Activated T-helper 1 cell treated with anti-CD3 and anti-CD28 coated beads, Interleukin-12 subunit alpha, Interleukin-12 subunit beta, Interleukin-2, Interleukin-4 antibody, amounts not matched to agents 30 ng/mL and 10 ng/mL and 1 ng/mL, durations not matched to agents 14 hours and 24 hours and 36 hours (primary cell): ENCODE measurements around the gene NEMP1. TPM values are rescaled to one million over a fixed set of nuclear protein-coding genes. Genes with fewer than 3 reads are reported as not detected.
"Not testable (repeated sequence)": the region's sequence is repeated elsewhere in the genome, so short reads cannot be mapped to it uniquely, and the experiment has no call there.

ENCODE experiments used
- DNase-seq: peaks from one replicate; pipeline ENCODE4 v3.0.0; 2021; ENCODE audit warnings: low spot score
- H3K27ac Mint-ChIP-seq: one replicate; pipeline ENCODE4 v1.8.0; 2021; ENCODE audit warnings: mild to moderate bottlenecking, mixed read lengths
- H3K27me3 Mint-ChIP-seq: one replicate; pipeline ENCODE4 v1.8.0; 2022; ENCODE audit warnings: mild to moderate bottlenecking, moderate library complexity, mixed read lengths; ENCODE audit not compliant: insufficient read depth
- H3K36me3 Mint-ChIP-seq: one replicate; pipeline ENCODE4 v1.8.0; 2021; ENCODE audit warnings: low read depth, mixed read lengths
- H3K4me1 Mint-ChIP-seq: one replicate; pipeline ENCODE4 v1.8.0; 2021; ENCODE audit warnings: low read depth, mixed read lengths
- H3K4me3 Mint-ChIP-seq: one replicate; pipeline ENCODE4 v1.8.0; 2021; ENCODE audit warnings: mild to moderate bottlenecking, moderate library complexity, mixed read lengths
- H3K9me3 Mint-ChIP-seq: one replicate; pipeline ENCODE4 v1.8.0; 2021; ENCODE audit warnings: mixed read lengths
- intact Hi-C: fragments of 100-400 bp; cut with micrococcal nuclease; formaldehyde crosslinking; loops from one replicate; pipeline ENCODE4 v1.15.1; 2024
- total RNA-seq: library from RNA; stranded (reverse); gene quantifications from 2 replicates; pipeline ENCODE4 v1.2.3, GENCODE V29; 2022

Gene NEMP1
- total RNA-seq, 1 donor from 2014 or later = 70.2 TPM

DNA sequence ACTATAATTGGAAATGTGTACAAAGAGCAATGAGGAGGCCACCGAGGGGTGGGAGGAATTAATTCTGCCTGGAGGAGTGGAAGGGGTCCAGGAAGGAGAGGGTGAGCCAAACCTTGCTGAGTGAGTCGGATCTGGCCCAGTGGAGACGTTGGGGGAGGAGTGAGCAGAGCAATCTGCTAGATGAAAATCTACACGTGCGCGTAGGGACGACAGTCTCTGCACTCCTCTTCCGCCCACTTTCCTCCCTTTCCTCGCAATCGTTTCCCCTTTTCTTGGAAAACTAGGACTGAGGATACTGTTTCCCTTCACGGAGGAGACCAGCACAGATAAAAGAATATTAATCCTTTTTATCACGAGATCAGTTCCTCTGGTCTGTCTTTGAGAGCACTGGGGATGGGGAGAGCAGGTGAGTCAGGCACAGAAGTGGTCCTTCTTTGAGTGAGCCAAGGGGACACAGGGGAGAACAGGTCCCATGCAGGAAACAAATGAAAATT lies 7.5 kb upstream of the NEMP1 start:
- H3K4me3 Mint-ChIP-seq = peak overlapping the region; percentile 93
- DNase-seq = no peak
- H3K27me3 Mint-ChIP-seq = no peaks in the 10 kb centered on the region
- peaks cover 58% of the 10 kb centered on the region for H3K4me1 Mint-ChIP-seq
- intact Hi-C loops = loop anchor here (5.0 to 10.0 kb wide), 4 partner anchors 141 to 859 kb away; partner anchors contain the start of genes ATP23, IL23A, PAN2 and SHMT2
- H3K9me3 Mint-ChIP-seq = no peaks in the 10 kb centered on the region
- peaks cover 14% of the 10 kb centered on the region for H3K36me3 Mint-ChIP-seq
- H3K27ac Mint-ChIP-seq = peak overlapping the region; percentile 98

DNA sequence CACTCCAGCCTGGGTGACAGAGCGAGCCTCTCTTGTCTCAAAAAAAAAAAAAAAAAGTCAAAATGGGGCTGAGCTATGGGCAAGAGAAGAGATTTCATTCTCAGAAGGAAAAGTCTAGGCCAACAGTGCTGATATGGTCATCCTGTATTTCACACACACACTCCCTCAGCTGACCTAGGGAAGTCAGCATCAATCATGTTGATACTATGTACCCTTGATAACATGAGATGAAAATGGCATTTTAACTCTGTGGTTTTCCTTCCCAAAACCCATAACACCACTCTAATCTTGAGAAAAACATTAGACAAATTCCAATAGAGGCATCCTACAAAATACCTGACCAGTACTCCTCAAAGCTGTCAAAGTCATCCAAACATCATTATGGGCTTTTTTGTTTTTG lies 2.3 kb upstream of the NEMP1 start:
- Mint-ChIP-seq H3K4me3 (no peak overlapping the region), H3K36me3 (peaks cover 2% of the 10 kb centered on the region), H3K27me3 (no peaks in the 10 kb centered on the region), H3K27ac (no peak overlapping the region), H3K9me3 (no peaks in the 10 kb centered on the region), H3K4me1 (peaks cover 34% of the 10 kb centered on the region)
- DNase-seq = no peak
- intact Hi-C loops = loop anchor here (10.0 kb wide), 2 partner anchors 746 to 864 kb away; partner anchors contain the start of genes ATP23, IL23A and PAN2

DNA sequence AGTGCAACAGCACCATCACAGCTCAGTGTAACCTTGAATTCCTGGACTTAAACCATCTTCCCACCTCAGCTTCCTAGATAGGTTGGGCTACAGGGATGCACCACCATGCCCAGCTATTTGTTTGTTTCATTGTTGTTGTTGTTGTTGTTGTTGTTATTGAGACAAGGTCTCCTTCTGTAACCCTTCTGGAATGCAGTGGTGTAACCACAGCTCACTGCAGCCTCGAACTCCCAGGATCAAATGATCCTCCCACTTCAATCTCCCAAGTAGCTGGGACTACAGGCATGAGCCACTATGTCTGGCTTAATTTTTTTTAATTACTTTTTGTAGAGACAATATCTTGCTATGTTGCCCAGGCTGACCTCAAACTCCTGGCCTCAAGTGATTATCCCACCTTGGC lies 1.2 kb upstream of the NEMP1 start:
- peak overlapping the region; percentile 52 for H3K27ac Mint-ChIP-seq
- DNase-seq = no peak
- peak overlapping the region; percentile 30 for H3K4me3 Mint-ChIP-seq
- intact Hi-C loops = loop anchor here (2.0 to 10.0 kb wide), 5 partner anchors 399 to 1148 kb away; partner anchors contain the start of genes ARHGAP9, ATP23, DGKA and IL23A
- H3K9me3 Mint-ChIP-seq = no peaks in the 10 kb centered on the region
- H3K4me1 Mint-ChIP-seq = peaks cover 23% of the 10 kb centered on the region
- no peaks in the 10 kb centered on the region for H3K27me3 Mint-ChIP-seq
- H3K36me3 Mint-ChIP-seq = peaks cover 2% of the 10 kb centered on the region

DNA sequence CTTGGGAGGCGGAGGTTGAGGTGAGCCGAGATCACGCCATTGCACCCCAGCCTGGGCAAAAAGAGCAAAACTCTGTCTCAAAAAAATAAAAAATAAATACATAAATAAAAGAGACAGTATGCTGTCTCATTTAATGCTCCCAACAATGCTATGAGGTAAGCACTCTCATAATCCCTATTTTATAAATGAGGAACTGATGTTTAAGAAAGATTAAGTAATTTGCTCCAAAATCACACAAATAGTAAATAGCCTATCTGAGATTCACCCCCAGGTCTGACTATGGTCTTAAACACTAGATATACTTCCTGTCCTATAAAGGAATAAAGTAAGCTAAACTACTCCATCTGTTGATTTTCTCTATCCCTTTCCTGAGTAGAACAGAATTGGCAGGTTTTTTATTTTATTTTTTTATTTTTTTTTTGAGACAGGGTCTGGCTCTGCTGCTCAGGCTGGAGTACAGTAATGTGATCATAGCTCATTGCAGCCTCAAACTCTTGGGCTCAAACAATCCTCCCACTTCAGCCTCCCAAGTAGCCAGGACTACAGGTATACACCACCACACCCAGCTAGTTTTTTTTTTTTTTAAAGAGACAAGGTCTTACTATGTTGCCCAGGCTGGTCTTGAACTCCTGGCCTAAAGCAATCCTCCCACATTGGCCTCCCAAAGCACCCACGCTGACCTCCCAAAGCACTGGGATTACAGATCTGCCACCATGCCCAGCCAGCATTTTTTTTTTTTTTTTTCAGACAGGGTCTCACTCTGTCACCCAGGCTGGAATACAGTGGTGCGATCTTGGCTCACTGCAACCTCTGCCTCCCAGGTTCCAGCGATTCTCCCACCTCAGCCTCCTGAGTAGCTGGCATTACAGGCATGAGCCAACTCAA lies 4.8 kb downstream of the NEMP1 start:
- H3K4me3 Mint-ChIP-seq, DNase-seq, H3K27me3 Mint-ChIP-seq, intact Hi-C loops, H3K9me3 Mint-ChIP-seq, H3K27ac Mint-ChIP-seq: not testable (repeated sequence)
- Mint-ChIP-seq H3K36me3 (peaks cover 28% of the 10 kb centered on the region), H3K4me1 (peaks cover 30% of the 10 kb centered on the region)

DNA sequence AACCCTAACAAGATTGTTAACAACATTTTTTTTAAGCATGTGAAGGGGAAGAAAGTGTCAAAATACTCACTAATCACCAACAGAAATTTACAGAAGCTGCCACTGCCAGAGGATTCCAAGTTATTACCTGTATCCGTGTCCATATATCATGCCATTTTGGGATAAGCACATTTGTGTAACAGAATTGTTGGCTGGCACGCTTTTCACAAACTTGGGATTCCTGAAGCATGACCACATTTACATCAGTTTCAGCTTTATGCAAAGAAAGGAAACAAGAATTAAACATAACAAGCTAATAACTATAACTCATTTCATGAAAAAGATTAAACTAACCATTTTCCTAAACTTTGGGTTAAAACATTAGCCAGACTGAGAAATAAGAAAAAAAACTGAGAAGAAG lies 5.9 kb downstream of the NEMP1 start:
- Mint-ChIP-seq H3K9me3 (no peaks in the 10 kb centered on the region), H3K27me3 (no peaks in the 10 kb centered on the region), H3K4me1 (peaks cover 38% of the 10 kb centered on the region), H3K4me3 (no peak overlapping the region), H3K27ac (peak overlapping the region; percentile 18), H3K36me3 (peaks cover 36% of the 10 kb centered on the region)
- DNase-seq = no peak
- intact Hi-C loops = no loop called here

DNA sequence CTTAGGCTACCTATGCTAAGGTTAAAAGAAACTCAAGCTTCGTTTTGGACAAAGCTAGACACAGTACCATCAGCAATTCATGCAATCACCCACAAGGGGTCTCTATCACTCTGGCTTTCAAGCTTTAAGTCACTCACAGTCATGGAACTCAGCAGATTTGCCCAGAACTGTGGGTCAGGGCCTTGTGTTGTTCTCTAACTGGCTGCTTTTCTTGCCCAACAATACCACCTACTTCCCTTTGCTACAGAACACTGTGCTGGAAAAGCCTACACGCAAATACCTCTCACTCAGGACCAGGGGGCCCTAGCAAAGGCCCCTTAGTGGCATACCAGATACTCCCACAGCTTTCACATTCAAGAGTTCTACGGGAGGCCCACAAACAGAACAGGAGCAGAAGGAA lies 9.1 kb downstream of the NEMP1 start:
- peak; percentile 50 for DNase-seq
- Mint-ChIP-seq H3K27ac (peak overlapping the region; percentile 92), H3K9me3 (peaks cover 4% of the 10 kb centered on the region), H3K4me1 (peaks cover 58% of the 10 kb centered on the region), H3K36me3 (peaks cover 47% of the 10 kb centered on the region), H3K4me3 (peak overlapping the region; percentile 23), H3K27me3 (no peaks in the 10 kb centered on the region)
- intact Hi-C loops = loop anchor here (1.0 to 2.0 kb wide), 6 partner anchors 9 to 114 kb away; partner anchors contain the start of genes NAB2 and NEMP1

DNA sequence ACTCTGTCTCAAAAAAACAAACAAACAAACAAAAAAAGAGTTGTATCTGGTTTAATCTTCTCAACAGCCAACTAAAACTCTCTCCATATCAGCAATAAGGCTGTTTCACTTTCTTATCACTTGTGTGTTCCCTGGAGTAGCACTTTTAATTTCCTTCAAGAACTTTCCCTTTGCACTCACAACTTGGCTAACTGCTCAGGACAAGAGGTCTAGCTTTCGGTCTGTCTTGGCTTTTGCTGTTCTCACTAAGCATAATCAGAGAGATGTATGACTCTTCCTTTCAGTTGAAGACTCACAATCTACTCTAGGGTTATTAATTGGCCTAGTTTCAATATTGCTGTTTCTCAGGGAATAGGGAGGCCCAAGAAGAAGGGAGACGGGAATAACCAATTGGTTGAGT lies 12.3 kb downstream of the NEMP1 start:
- no peaks in the 10 kb centered on the region for H3K27me3 Mint-ChIP-seq

DNA sequence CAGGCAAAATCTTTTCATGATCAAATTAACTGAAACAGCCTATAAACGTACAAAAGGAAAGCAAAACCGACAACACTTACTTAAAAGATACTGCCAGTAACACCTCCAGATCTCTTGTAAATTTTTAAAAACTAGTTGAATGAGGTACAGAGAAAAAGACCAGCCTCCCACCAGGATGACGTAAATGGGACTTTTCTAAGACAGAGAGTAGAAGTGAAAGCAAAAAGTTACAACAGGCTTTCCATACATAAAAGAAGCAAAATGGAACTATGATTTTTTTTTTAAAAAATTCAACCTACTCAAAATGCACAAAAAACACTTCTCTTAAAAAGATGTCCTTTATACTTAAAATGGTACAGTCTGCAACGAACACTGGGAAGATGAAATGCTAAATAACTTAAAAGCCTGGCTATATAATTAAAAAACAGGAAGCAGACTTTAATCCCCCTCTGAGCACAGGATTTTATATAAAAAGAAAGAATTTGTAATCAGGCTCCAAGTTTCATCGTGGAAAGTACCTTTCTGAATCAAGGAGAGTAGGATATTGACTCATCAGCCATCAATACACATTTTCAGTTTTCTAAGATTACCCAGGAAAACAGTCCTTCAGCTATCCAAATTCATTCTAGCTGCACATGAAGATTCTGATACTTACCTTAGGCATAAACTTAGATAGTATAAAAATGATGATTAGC lies 14.5 kb downstream of the NEMP1 start:
- Mint-ChIP-seq H3K4me1 (peaks cover 54% of the 10 kb centered on the region), H3K27ac (peak overlapping the region; percentile 94), H3K36me3 (peaks cover 53% of the 10 kb centered on the region), H3K27me3 (no peaks in the 10 kb centered on the region), H3K9me3 (peaks cover 4% of the 10 kb centered on the region), H3K4me3 (peak overlapping the region; percentile 82)
- intact Hi-C loops = loop anchor here (1.0 kb wide), 7 partner anchors 14 to 312 kb away; partner anchors contain the start of genes NEMP1 and PRIM1
- peak; percentile 57 for DNase-seq

More for the DNA sequence above, 12.3 kb downstream of the NEMP1 start:
- intact Hi-C loops = no loop called here
- Mint-ChIP-seq H3K4me1 (peaks cover 69% of the 10 kb centered on the region), H3K4me3 (peak overlapping the region; percentile 41), H3K9me3 (peaks cover 4% of the 10 kb centered on the region), H3K36me3 (peaks cover 56% of the 10 kb centered on the region), H3K27ac (peak overlapping the region; percentile 86)
- no peak for DNase-seq

DNA sequence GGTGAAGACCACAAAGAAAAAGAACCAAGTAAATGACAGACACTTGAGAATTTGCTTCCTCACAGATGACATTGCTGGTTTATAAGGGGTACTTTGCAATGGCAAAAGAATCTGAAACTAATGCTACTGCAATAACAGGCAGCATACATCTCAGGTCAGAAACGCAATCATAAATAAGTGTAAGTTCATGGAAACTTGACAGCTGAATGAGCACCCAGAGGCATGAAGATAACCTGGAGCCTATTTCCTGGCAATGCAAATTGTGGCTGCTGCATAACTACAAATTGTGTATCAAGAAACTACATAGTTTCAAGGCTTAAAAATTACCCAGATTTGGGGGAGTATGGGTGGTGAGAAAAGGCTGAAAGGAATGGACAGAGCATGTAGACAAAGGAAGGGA lies 20.1 kb downstream of the NEMP1 start:
- no peaks in the 10 kb centered on the region for H3K27me3 Mint-ChIP-seq
- no peak for DNase-seq
- peaks cover 25% of the 10 kb centered on the region for H3K4me1 Mint-ChIP-seq
- H3K27ac Mint-ChIP-seq = peak overlapping the region; percentile 20
- no peak overlapping the region for H3K4me3 Mint-ChIP-seq
- intact Hi-C loops = no loop called here
- H3K9me3 Mint-ChIP-seq = no peaks in the 10 kb centered on the region
- peaks cover 58% of the 10 kb centered on the region for H3K36me3 Mint-ChIP-seq

- no peaks in the 10 kb centered on the region for H3K27me3 Mint-ChIP-seq
- no peak for DNase-seq
- peaks cover 55% of the 10 kb centered on the region for H3K36me3 Mint-ChIP-seq
- H3K4me1 Mint-ChIP-seq = peaks cover 18% of the 10 kb centered on the region
- no peak overlapping the region for H3K4me3 Mint-ChIP-seq
- intact Hi-C loops = no loop called here
- H3K9me3 Mint-ChIP-seq = no peaks in the 10 kb centered on the region
- peak overlapping the region; percentile 24 for H3K27ac Mint-ChIP-seq
Observed at GRCh38 chr12:57057067-57057751, 21.4 kb downstream of the NEMP1 start.

DNA sequence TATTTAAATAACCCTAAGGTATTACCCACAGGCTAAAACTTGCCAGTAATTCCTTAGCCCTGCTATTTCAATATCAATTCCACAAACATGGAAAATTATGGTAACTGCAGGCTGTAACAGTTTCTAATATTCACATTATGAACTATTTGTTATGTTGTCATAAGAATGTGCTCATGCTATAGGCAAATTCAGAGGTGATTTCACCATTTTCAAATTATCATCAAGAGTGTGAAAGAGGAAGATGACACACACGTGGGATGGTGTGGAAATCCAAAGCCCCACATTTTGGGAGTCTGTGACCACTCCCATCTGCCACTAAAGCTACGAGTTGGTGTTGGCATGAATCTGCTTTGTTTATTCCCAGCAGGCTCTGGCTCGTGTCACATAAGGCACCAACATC lies 22.8 kb downstream of the NEMP1 start:
- Mint-ChIP-seq H3K9me3 (no peaks in the 10 kb centered on the region), H3K36me3 (peaks cover 52% of the 10 kb centered on the region), H3K27ac (no peak overlapping the region), H3K4me3 (no peak overlapping the region), H3K4me1 (peaks cover 21% of the 10 kb centered on the region), H3K27me3 (no peaks in the 10 kb centered on the region)
- DNase-seq = no peak
- intact Hi-C loops = no loop called here

GRCh38 chr12:57053901-57054300 lies 24.7 kb downstream of the NEMP1 start:
- peaks cover 39% of the 10 kb centered on the region for H3K36me3 Mint-ChIP-seq
- H3K4me3 Mint-ChIP-seq, H3K27ac Mint-ChIP-seq, H3K27me3 Mint-ChIP-seq, H3K9me3 Mint-ChIP-seq, DNase-seq, intact Hi-C loops: not testable (repeated sequence)
- H3K4me1 Mint-ChIP-seq = peaks cover 22% of the 10 kb centered on the region
